Measurements from ENCODE around the gene SPX.

The SPX gene

DNA sequence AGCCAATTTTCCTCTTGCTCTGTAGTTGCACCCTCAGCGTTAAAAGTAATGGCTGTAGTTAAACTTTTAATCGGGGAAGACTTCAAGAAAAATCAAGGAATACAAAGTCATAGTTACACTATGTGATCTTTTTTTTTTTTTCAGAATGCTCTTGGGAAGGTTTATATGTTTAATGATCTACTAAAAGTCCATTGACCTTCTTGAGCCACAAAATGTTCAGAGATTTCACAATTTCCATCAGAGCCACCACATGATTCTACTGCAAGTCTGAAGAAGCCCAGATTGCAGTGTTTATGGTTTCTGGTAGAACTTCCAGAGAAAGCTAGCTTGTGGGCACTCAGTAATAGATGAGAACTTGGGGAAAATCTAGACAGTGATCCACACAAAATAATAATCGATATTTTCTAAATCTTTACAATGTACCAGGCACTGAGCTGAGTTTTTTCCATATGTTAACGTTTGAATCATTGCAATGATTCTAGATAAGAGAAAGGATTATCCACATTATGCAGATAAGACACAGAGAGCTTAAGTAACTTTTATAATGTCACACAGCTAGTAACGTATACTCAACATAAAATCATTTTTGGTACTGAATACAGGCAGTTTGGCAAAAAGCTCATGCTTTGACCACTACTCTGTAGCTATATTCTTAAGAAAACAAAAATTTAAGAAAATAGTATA lies 40.3 kb downstream of the SPX start:
- no peak overlapping the region for H3K23ac ChIP-seq (ENCODE audit: low read length in 2 of 2)
- no peak overlapping the region for H4K91ac ChIP-seq (ENCODE audit: low read length)
- no peak overlapping the region for H2BK120ac ChIP-seq (ENCODE audit: low read depth, low read length)
- H3K27ac ChIP-seq (ENCODE audit: low read length, poor library complexity, severe bottlenecking) = no peak overlapping the region
- H2AK5ac ChIP-seq (ENCODE audit: low read length, severe bottlenecking) = no peak overlapping the region
- no peak overlapping the region for H3K14ac ChIP-seq (ENCODE audit: low read length in 2 of 2)
- no peak overlapping the region for H2BK5ac ChIP-seq (ENCODE audit: low read depth, low read length, poor library complexity, severe bottlenecking)
- H3K4me1 ChIP-seq (ENCODE audit: control insufficient read depth, insufficient read depth, low read depth, low read length) = no peaks in the 10 kb centered on the region
- 100% methylated on average over 1 of the region's 5 CpGs for WGBS
- peak overlapping the region; percentile 48 for H3K9ac ChIP-seq (ENCODE audit: low read length)
- no peak overlapping the region for H3K18ac ChIP-seq (ENCODE audit: low read depth in 1 of 2, low read length in 2 of 2)
- H3K4me3 ChIP-seq (ENCODE audit: insufficient read depth in 1 of 2, low read depth in 1 of 2, low read length in 2 of 2) = no peak overlapping the region
- H3K4me2 ChIP-seq (ENCODE audit: low read length, poor library complexity, severe bottlenecking) = no peak overlapping the region
- peak; percentile 23 for DNase-seq
- no peaks in the 10 kb centered on the region for H3K27me3 ChIP-seq (ENCODE audit: control insufficient read depth in 1 of 2, insufficient read depth in 1 of 2, low read length in 2 of 2)
- no peak overlapping the region for H2BK15ac ChIP-seq (ENCODE audit: low read depth, poor library complexity, severe bottlenecking)
- no peak overlapping the region for H3K4ac ChIP-seq (ENCODE audit: low read depth in 1 of 2, low read length in 2 of 2)
- H4K8ac ChIP-seq (ENCODE audit: low read length) = no peak overlapping the region
- no peaks in the 10 kb centered on the region for H3K36me3 ChIP-seq (ENCODE audit: control insufficient read depth in 1 of 2, insufficient read depth in 2 of 2, low read depth in 1 of 2, low read length in 2 of 2)
- H3K9me3 ChIP-seq (ENCODE audit: control insufficient read depth, low read length) = no peaks in the 10 kb centered on the region
- no peaks in the 10 kb centered on the region for H3K79me1 ChIP-seq (replicated peaks; ENCODE audit: low read length, poor library complexity, severe bottlenecking)
- H2BK12ac ChIP-seq (ENCODE audit: low read length in 2 of 2) = no peak overlapping the region
- H2AFZ ChIP-seq (ENCODE audit: low read depth, low read length) = no peak overlapping the region

DNA sequence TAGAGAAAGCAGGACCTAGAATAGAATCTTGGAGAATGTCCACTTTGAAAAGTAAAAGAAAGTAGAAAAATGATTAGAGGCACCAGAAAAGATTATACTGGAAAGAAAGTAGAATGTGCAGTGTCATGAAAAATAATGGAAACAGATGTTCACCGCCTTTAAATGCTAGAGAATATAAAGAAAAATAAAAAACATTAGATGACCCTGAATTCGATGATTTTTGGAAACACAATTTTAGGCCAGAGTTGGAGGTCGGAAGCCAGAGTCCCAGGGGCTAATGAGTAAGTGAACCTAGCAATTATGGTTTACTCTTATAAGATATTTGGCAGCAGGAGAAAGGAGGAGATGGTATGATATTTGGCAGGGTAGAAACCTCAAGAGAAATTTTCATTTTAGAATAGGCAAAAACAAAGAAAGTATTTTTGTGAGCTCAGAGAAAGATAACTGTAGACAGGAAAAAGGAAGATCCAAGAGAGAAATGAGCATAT lies 40.9 kb downstream of the SPX start:
- no peaks in the 10 kb centered on the region for H3K27me3 ChIP-seq (ENCODE audit: control insufficient read depth in 1 of 2, insufficient read depth in 1 of 2, low read length in 2 of 2)
- H3K27ac ChIP-seq (ENCODE audit: low read length, poor library complexity, severe bottlenecking) = no peak overlapping the region
- H2AFZ ChIP-seq (ENCODE audit: low read depth, low read length) = no peak overlapping the region
- no peak overlapping the region for H3K4me3 ChIP-seq (ENCODE audit: insufficient read depth in 1 of 2, low read depth in 1 of 2, low read length in 2 of 2)
- 91% methylated on average over 3 of the region's 3 CpGs for WGBS
- peak overlapping the region; percentile 48 for H3K9ac ChIP-seq (ENCODE audit: low read length)
- H3K36me3 ChIP-seq (ENCODE audit: control insufficient read depth in 1 of 2, insufficient read depth in 2 of 2, low read depth in 1 of 2, low read length in 2 of 2) = no peaks in the 10 kb centered on the region
- H3K14ac ChIP-seq (ENCODE audit: low read length in 2 of 2) = no peak overlapping the region
- H3K79me1 ChIP-seq (replicated peaks; ENCODE audit: low read length, poor library complexity, severe bottlenecking) = no peaks in the 10 kb centered on the region
- H3K4me1 ChIP-seq (ENCODE audit: control insufficient read depth, insufficient read depth, low read depth, low read length) = no peaks in the 10 kb centered on the region
- no peak overlapping the region for H2BK12ac ChIP-seq (ENCODE audit: low read length in 2 of 2)
- no peak overlapping the region for H2BK15ac ChIP-seq (ENCODE audit: low read depth, poor library complexity, severe bottlenecking)
- no peak overlapping the region for H4K8ac ChIP-seq (ENCODE audit: low read length)
- no peak overlapping the region for H2AK5ac ChIP-seq (ENCODE audit: low read length, severe bottlenecking)
- no peak overlapping the region for H4K91ac ChIP-seq (ENCODE audit: low read length)
- peak overlapping the region; percentile 57 for H2BK5ac ChIP-seq (ENCODE audit: low read depth, low read length, poor library complexity, severe bottlenecking)
- no peak for DNase-seq
- H3K23ac ChIP-seq (ENCODE audit: low read length in 2 of 2) = no peak overlapping the region
- H3K4ac ChIP-seq (ENCODE audit: low read depth in 1 of 2, low read length in 2 of 2) = no peak overlapping the region
- no peak overlapping the region for H3K4me2 ChIP-seq (ENCODE audit: low read length, poor library complexity, severe bottlenecking)
- H3K9me3 ChIP-seq (ENCODE audit: control insufficient read depth, low read length) = no peaks in the 10 kb centered on the region
- no peak overlapping the region for H3K18ac ChIP-seq (ENCODE audit: low read depth in 1 of 2, low read length in 2 of 2)
- H2BK120ac ChIP-seq (ENCODE audit: low read depth, low read length) = no peak overlapping the region

DNA sequence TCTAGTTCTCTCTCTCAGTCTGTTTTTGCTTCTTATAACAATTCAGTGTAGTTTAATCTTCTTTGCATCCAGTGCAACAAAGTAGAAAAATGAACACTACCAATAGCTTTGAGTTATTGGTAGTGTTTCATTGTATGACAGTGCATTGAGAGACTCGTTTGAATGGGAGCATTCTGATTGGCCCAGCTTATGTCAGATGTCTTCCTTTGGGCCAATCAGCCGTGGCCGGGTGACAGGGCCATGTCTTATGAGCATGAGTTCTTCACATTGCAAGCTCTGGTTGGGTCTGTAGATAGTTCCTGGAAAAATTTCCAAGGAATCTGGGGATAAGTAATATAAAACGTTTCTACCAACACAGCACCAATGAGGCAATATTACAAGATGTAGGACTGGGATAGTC lies 42.0 kb downstream of the SPX start:
- no peaks in the 10 kb centered on the region for H3K79me1 ChIP-seq (replicated peaks; ENCODE audit: low read length, poor library complexity, severe bottlenecking)
- H3K4me3 ChIP-seq (ENCODE audit: insufficient read depth in 1 of 2, low read depth in 1 of 2, low read length in 2 of 2) = no peak overlapping the region
- no peak overlapping the region for H3K4ac ChIP-seq (ENCODE audit: low read depth in 1 of 2, low read length in 2 of 2)
- H2BK15ac ChIP-seq (ENCODE audit: low read depth, poor library complexity, severe bottlenecking) = no peak overlapping the region
- H2BK5ac ChIP-seq (ENCODE audit: low read depth, low read length, poor library complexity, severe bottlenecking) = no peak overlapping the region
- H2AFZ ChIP-seq (ENCODE audit: low read depth, low read length) = no peak overlapping the region
- H4K91ac ChIP-seq (ENCODE audit: low read length) = no peak overlapping the region
- no peaks in the 10 kb centered on the region for H3K9me3 ChIP-seq (ENCODE audit: control insufficient read depth, low read length)
- no peaks in the 10 kb centered on the region for H3K27me3 ChIP-seq (ENCODE audit: control insufficient read depth in 1 of 2, insufficient read depth in 1 of 2, low read length in 2 of 2)
- no peaks in the 10 kb centered on the region for H3K36me3 ChIP-seq (ENCODE audit: control insufficient read depth in 1 of 2, insufficient read depth in 2 of 2, low read depth in 1 of 2, low read length in 2 of 2)
- H2BK120ac ChIP-seq (ENCODE audit: low read depth, low read length) = no peak overlapping the region
- no peak overlapping the region for H3K18ac ChIP-seq (ENCODE audit: low read depth in 1 of 2, low read length in 2 of 2)
- no peak overlapping the region for H3K4me2 ChIP-seq (ENCODE audit: low read length, poor library complexity, severe bottlenecking)
- H2BK12ac ChIP-seq (ENCODE audit: low read length in 2 of 2) = no peak overlapping the region
- H3K23ac ChIP-seq (ENCODE audit: low read length in 2 of 2) = no peak overlapping the region
- H3K27ac ChIP-seq (ENCODE audit: low read length, poor library complexity, severe bottlenecking) = no peak overlapping the region
- no peak overlapping the region for H2AK5ac ChIP-seq (ENCODE audit: low read length, severe bottlenecking)
- DNase-seq = no peak
- no peak overlapping the region for H3K9ac ChIP-seq (ENCODE audit: low read length)
- H3K14ac ChIP-seq (ENCODE audit: low read length in 2 of 2) = no peak overlapping the region
- no peak overlapping the region for H4K8ac ChIP-seq (ENCODE audit: low read length)
- WGBS = 92% methylated on average over 4 of the region's 4 CpGs
- no peaks in the 10 kb centered on the region for H3K4me1 ChIP-seq (ENCODE audit: control insufficient read depth, insufficient read depth, low read depth, low read length)

DNA sequence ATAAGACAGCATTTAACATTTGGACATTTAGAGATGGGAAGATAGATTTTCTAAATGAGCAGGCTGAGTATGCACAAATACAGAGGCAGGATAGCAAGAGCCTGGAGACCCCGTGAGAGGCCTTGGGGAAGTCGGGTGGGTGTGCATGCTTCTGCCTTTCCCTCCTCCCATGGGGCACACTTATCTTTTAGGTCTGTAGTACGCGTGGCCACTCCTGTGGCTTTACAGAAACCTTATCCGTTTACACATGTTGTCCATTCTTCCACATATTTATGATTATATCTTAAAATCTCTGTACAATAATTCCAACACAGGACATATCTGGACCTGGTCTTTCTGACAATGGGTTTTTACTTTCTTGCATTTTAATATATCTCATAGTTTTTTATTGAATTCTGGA lies 45.0 kb downstream of the SPX start:
- Histone ChIP-seq H2BK120ac (ENCODE audit: low read depth, low read length) (no peak overlapping the region), H3K4me3 (ENCODE audit: insufficient read depth in 1 of 2, low read depth in 1 of 2, low read length in 2 of 2) (no peak overlapping the region), H3K27ac (ENCODE audit: low read length, poor library complexity, severe bottlenecking) (no peak overlapping the region), H3K36me3 (ENCODE audit: control insufficient read depth in 1 of 2, insufficient read depth in 2 of 2, low read depth in 1 of 2, low read length in 2 of 2) (no peaks in the 10 kb centered on the region), H3K4me2 (ENCODE audit: low read length, poor library complexity, severe bottlenecking) (no peak overlapping the region), H3K23ac (ENCODE audit: low read length in 2 of 2) (no peak overlapping the region), H2BK12ac (ENCODE audit: low read length in 2 of 2) (no peak overlapping the region), H4K91ac (ENCODE audit: low read length) (no peak overlapping the region), H2AFZ (ENCODE audit: low read depth, low read length) (no peak overlapping the region), H4K8ac (ENCODE audit: low read length) (no peak overlapping the region), H3K9ac (ENCODE audit: low read length) (no peak overlapping the region), H3K4me1 (ENCODE audit: control insufficient read depth, insufficient read depth, low read depth, low read length) (no peaks in the 10 kb centered on the region), H2BK5ac (ENCODE audit: low read depth, low read length, poor library complexity, severe bottlenecking) (no peak overlapping the region), H3K4ac (ENCODE audit: low read depth in 1 of 2, low read length in 2 of 2) (no peak overlapping the region), H3K14ac (ENCODE audit: low read length in 2 of 2) (no peak overlapping the region), H3K9me3 (ENCODE audit: control insufficient read depth, low read length) (no peaks in the 10 kb centered on the region), H3K18ac (ENCODE audit: low read depth in 1 of 2, low read length in 2 of 2) (no peak overlapping the region), H3K27me3 (ENCODE audit: control insufficient read depth in 1 of 2, insufficient read depth in 1 of 2, low read length in 2 of 2) (no peaks in the 10 kb centered on the region), H2AK5ac (ENCODE audit: low read length, severe bottlenecking) (no peak overlapping the region), H2BK15ac (ENCODE audit: low read depth, poor library complexity, severe bottlenecking) (no peak overlapping the region), H3K79me1 (replicated peaks; ENCODE audit: low read length, poor library complexity, severe bottlenecking) (no peaks in the 10 kb centered on the region)
- DNase-seq = no peak
- 90% methylated on average over 5 of the region's 5 CpGs for WGBS

Data from mesenchymal stem cell (in vitro differentiated cells and primary cell).